BE2C (cell line): Measurements from ENCODE around the gene DDC.

Experiments
- DNase-seq: peaks from one replicate; pipeline ENCODE4 v3.0.0-alpha.2; 2020
- H3K27me3 ChIP-seq: fragments of 250-450 bp; sonication (Bioruptor Pico); 2 replicates; pipeline ENCODE4 v1.5.1; 2020; ENCODE audit warnings: mild to moderate bottlenecking
- H3K36me3 ChIP-seq: fragments of 250-450 bp; sonication (Bioruptor Pico); 2 replicates; pipeline ENCODE4 v1.5.1; 2020; ENCODE audit warnings: mild to moderate bottlenecking
- H3K4me1 ChIP-seq: fragments of 250-450 bp; sonication (Bioruptor Pico); 2 replicates; pipeline ENCODE4 v1.5.1; 2020
- H3K4me3 ChIP-seq: 2 replicates; pipeline ENCODE4 v1.5.1; 2011; ENCODE audit warnings: low read depth, low read length
- H3K9me3 ChIP-seq: fragments of 250-450 bp; sonication (Bioruptor Pico); 2 replicates; pipeline ENCODE4 v1.5.1; 2020
- TF ChIP-seq, protein P1 (sequence below): IDR thresholded peaks from 2 replicates; pipeline ENCODE4 v1.5.1; 2012; ENCODE audit warnings: mild to moderate bottlenecking, low read depth, low read length

The DDC gene

GRCh38 chr7:50411332-50411731 is 153.9 kb downstream of the DDC start:
- peaks cover 7% of the 10 kb centered on the region; the same call in 1 of the 2 replicates for H3K27me3 ChIP-seq
- H3K4me3 ChIP-seq = no peak overlapping the region
- H3K9me3 ChIP-seq = no peaks in the 10 kb centered on the region
- no peaks in the 10 kb centered on the region for H3K4me1 ChIP-seq
- DNase-seq = no peak
- TF ChIP-seq, protein P1, sequence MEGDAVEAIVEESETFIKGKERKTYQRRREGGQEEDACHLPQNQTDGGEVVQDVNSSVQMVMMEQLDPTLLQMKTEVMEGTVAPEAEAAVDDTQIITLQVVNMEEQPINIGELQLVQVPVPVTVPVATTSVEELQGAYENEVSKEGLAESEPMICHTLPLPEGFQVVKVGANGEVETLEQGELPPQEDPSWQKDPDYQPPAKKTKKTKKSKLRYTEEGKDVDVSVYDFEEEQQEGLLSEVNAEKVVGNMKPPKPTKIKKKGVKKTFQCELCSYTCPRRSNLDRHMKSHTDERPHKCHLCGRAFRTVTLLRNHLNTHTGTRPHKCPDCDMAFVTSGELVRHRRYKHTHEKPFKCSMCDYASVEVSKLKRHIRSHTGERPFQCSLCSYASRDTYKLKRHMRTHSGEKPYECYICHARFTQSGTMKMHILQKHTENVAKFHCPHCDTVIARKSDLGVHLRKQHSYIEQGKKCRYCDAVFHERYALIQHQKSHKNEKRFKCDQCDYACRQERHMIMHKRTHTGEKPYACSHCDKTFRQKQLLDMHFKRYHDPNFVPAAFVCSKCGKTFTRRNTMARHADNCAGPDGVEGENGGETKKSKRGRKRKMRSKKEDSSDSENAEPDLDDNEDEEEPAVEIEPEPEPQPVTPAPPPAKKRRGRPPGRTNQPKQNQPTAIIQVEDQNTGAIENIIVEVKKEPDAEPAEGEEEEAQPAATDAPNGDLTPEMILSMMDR = no peak
- no peaks in the 10 kb centered on the region for H3K36me3 ChIP-seq

GRCh38 chr7:50409856-50410745 is 155.1 kb downstream of the DDC start:
- Histone ChIP-seq H3K4me3 (no peak overlapping the region), H3K27me3 (peaks cover 12% of the 10 kb centered on the region), H3K4me1 (no peaks in the 10 kb centered on the region), H3K9me3 (no peaks in the 10 kb centered on the region), H3K36me3 (no peaks in the 10 kb centered on the region)
- no peak for DNase-seq
- TF ChIP-seq, protein P1 = no peak
